ENCODE data around the gene ZNF407. TPM values are rescaled to one million over a fixed set of nuclear protein-coding genes. Genes with fewer than 3 reads are reported as not detected.

ZNF407 gene
- polyA plus RNA-seq, 1 experiment = 2.8 TPM

- POLR2A ChIA-PET = interaction anchor here (0.7 kb wide), 2 partner anchors 99 to 1339 kb away, joined by 3 read pairs; no protein-coding TSS in a partner anchor
- Histone ChIP-seq H3K4me3 (ENCODE audit: low read depth, low read length) (no peak overlapping the region), H3K27me3 (ENCODE audit: control insufficient read depth, insufficient read depth, low read length) (no peaks in the 10 kb centered on the region), H3K36me3 (ENCODE audit: control insufficient read depth, insufficient read depth, low read length) (no peaks in the 10 kb centered on the region)
- CTCF ChIA-PET = no interaction called here
- no peak for TF ChIP-seq CTCF (IDR thresholded peaks at IDR 0.05; ENCODE audit: insufficient read depth, low read depth, low read length)
- DNase-seq (ENCODE audit: low read depth) = no peak
Measured at GRCh38 chr18:74797577-74798151, 200.0 kb downstream of the ZNF407 start.

GRCh38 chr18:74799542-74799941 is 201.9 kb downstream of the ZNF407 start:
- CTCF ChIA-PET = no interaction called here
- no peak for TF ChIP-seq CTCF (IDR thresholded peaks at IDR 0.05; ENCODE audit: insufficient read depth, low read depth, low read length)
- H3K4me3 ChIP-seq (ENCODE audit: low read depth, low read length) = no peak overlapping the region
- H3K36me3 ChIP-seq (ENCODE audit: control insufficient read depth, insufficient read depth, low read length) = no peaks in the 10 kb centered on the region
- DNase-seq (ENCODE audit: low read depth) = no peak
- no peaks in the 10 kb centered on the region for H3K27me3 ChIP-seq (ENCODE audit: control insufficient read depth, insufficient read depth, low read length)
- POLR2A ChIA-PET = no interaction called here

- no peaks in the 10 kb centered on the region for H3K27me3 ChIP-seq (ENCODE audit: control insufficient read depth, insufficient read depth, low read length)
- H3K4me3 ChIP-seq (ENCODE audit: low read depth, low read length) = no peak overlapping the region
- TF ChIP-seq CTCF (IDR thresholded peaks at IDR 0.05; ENCODE audit: insufficient read depth, low read depth, low read length) = no peak
- CTCF ChIA-PET = no interaction called here
- DNase-seq (ENCODE audit: low read depth) = no peak
- POLR2A ChIA-PET = no interaction called here
- H3K36me3 ChIP-seq (ENCODE audit: control insufficient read depth, insufficient read depth, low read length) = no peaks in the 10 kb centered on the region
Measured at GRCh38 chr18:74800098-74800497, 202.4 kb downstream of the ZNF407 start.

- Histone ChIP-seq H3K36me3 (ENCODE audit: control insufficient read depth, insufficient read depth, low read length) (no peaks in the 10 kb centered on the region), H3K27me3 (ENCODE audit: control insufficient read depth, insufficient read depth, low read length) (no peaks in the 10 kb centered on the region), H3K4me3 (ENCODE audit: low read depth, low read length) (no peak overlapping the region)
- POLR2A ChIA-PET = no interaction called here
- no peak for TF ChIP-seq CTCF (IDR thresholded peaks at IDR 0.05; ENCODE audit: insufficient read depth, low read depth, low read length)
- DNase-seq (ENCODE audit: low read depth) = no peak
- CTCF ChIA-PET = interaction anchor here (0.9 kb wide), 1 partner anchor 25 kb away, joined by 3 read pairs; no protein-coding TSS in a partner anchor
Measured at GRCh38 chr18:74803117-74803516, 205.4 kb downstream of the ZNF407 start.

- no peak for TF ChIP-seq CTCF (IDR thresholded peaks at IDR 0.05; ENCODE audit: insufficient read depth, low read depth, low read length)
- Histone ChIP-seq H3K4me3 (ENCODE audit: low read depth, low read length) (no peak overlapping the region), H3K36me3 (ENCODE audit: control insufficient read depth, insufficient read depth, low read length) (no peaks in the 10 kb centered on the region), H3K27me3 (ENCODE audit: control insufficient read depth, insufficient read depth, low read length) (no peaks in the 10 kb centered on the region)
- ChIA-PET POLR2A (no interaction called here), CTCF (no interaction called here)
- no peak for DNase-seq (ENCODE audit: low read depth)
Measured at GRCh38 chr18:74803769-74804168, 206.1 kb downstream of the ZNF407 start.
